H9 (cell line): ENCODE measurements around the gene FAT1. TPM values are rescaled to one million over a fixed set of nuclear protein-coding genes. Genes with fewer than 3 reads are reported as not detected.

Experiments used
- DNase-seq: peaks from one replicate; pipeline ENCODE4 v3.0.0-alpha.2; 2017
- H2AFZ ChIP-seq: one replicate; pipeline ENCODE4 v1.6.1; 2013; ENCODE audit warnings: mild to moderate bottlenecking, low read length, control low read depth, moderate library complexity
- H2AK5ac ChIP-seq: 2 replicates; pipeline ENCODE4 v1.6.1; 2013; ENCODE audit warnings: low read length, control low read depth, mixed read lengths; ENCODE audit not compliant: insufficient read length
- H2BK120ac ChIP-seq: one replicate; pipeline ENCODE4 v1.6.1; 2013; ENCODE audit warnings: low read depth, mild to moderate bottlenecking, low read length, control low read depth, inconsistent platforms; ENCODE audit not compliant: poor library complexity, severe bottlenecking
- H2BK12ac ChIP-seq: 2 replicates; pipeline ENCODE4 v1.6.1; 2013; ENCODE audit warnings: low read length, control low read depth, mixed read lengths, low read depth; ENCODE audit not compliant: insufficient read length
- H2BK15ac ChIP-seq: 2 replicates; pipeline ENCODE4 v1.6.1; 2013; ENCODE audit warnings: low read depth, low read length, control low read depth
- H2BK20ac ChIP-seq: one replicate; pipeline ENCODE4 v1.6.1; 2013; ENCODE audit warnings: low read depth, mild to moderate bottlenecking, low read length, control low read depth, inconsistent platforms; ENCODE audit not compliant: poor library complexity, severe bottlenecking
- H2BK5ac ChIP-seq: 2 replicates; pipeline ENCODE4 v1.6.1; 2013; ENCODE audit warnings: low read length, control low read depth, mixed read lengths; ENCODE audit not compliant: insufficient read length
- H3K14ac ChIP-seq: 2 replicates; pipeline ENCODE4 v1.6.1; 2013; ENCODE audit warnings: low read length, control low read depth; ENCODE audit not compliant: insufficient read depth
- H3K18ac ChIP-seq: 2 replicates; pipeline ENCODE4 v1.6.1; 2013; ENCODE audit warnings: low read depth, mild to moderate bottlenecking, mixed read lengths, low read length, control low read depth; ENCODE audit not compliant: insufficient read length
- H3K23ac ChIP-seq: 2 replicates; pipeline ENCODE4 v1.6.1; 2013; ENCODE audit warnings: low read length, control low read depth, mixed read lengths, low read depth; ENCODE audit not compliant: insufficient read length
- H3K23me2 ChIP-seq: 2 replicates; pipeline ENCODE4 v1.6.1; 2013; ENCODE audit warnings: low read depth, mild to moderate bottlenecking, mixed read lengths, low read length, control low read depth; ENCODE audit not compliant: insufficient read length, poor library complexity, severe bottlenecking
- H3K27ac ChIP-seq: 2 replicates; pipeline ENCODE4 v1.5.1; 2013; ENCODE audit warnings: low read length, control low read depth, mixed read lengths, low read depth; ENCODE audit not compliant: insufficient read length
- H3K27me3 ChIP-seq: 2 replicates; pipeline ENCODE4 v1.6.1; 2013; ENCODE audit warnings: low read length, control low read depth, inconsistent platforms; ENCODE audit not compliant: insufficient read depth
- H3K4ac ChIP-seq: 2 replicates; pipeline ENCODE4 v1.6.1; 2013; ENCODE audit warnings: low read depth, mild to moderate bottlenecking, control low read depth, inconsistent platforms, low read length, moderate library complexity
- H3K4me1 ChIP-seq: 2 replicates; pipeline ENCODE4 v1.6.1; 2013; ENCODE audit warnings: low read length, control low read depth, inconsistent platforms; ENCODE audit not compliant: insufficient read depth
- H3K4me2 ChIP-seq: 2 replicates; pipeline ENCODE4 v1.6.1; 2013; ENCODE audit warnings: low read length, control low read depth, mixed read lengths; ENCODE audit not compliant: insufficient read length, insufficient read depth
- H3K56ac ChIP-seq: 2 replicates; pipeline ENCODE4 v1.6.1; 2013; ENCODE audit warnings: low read depth, mild to moderate bottlenecking, mixed read lengths, low read length, control low read depth; ENCODE audit not compliant: insufficient read length
- H3K79me1 ChIP-seq: 2 replicates; pipeline ENCODE4 v1.6.1; 2013; ENCODE audit warnings: low read depth, mild to moderate bottlenecking, moderate library complexity, low read length, control low read depth, inconsistent platforms; ENCODE audit not compliant: insufficient read depth, poor library complexity, severe bottlenecking
- H3K79me2 ChIP-seq: 2 replicates; pipeline ENCODE4 v1.6.1; 2013; ENCODE audit warnings: low read length, control low read depth, inconsistent platforms; ENCODE audit not compliant: insufficient read depth
- H3K9ac ChIP-seq: 2 replicates; pipeline ENCODE4 v1.6.1; 2013; ENCODE audit warnings: low read length, control low read depth, mixed read lengths; ENCODE audit not compliant: insufficient read length; ENCODE audit errors: extremely low read depth
- H3K9me3 ChIP-seq: one replicate; pipeline ENCODE4 v1.6.1; 2013; ENCODE audit warnings: low read depth, low read length, inconsistent platforms; ENCODE audit not compliant: control insufficient read depth
- H3T11ph ChIP-seq: one replicate; pipeline ENCODE4 v1.6.1; 2013; ENCODE audit warnings: mild to moderate bottlenecking, low read length, control low read depth, inconsistent platforms
- H4K20me1 ChIP-seq: one replicate; pipeline ENCODE4 v1.6.1; 2013; ENCODE audit not compliant: control insufficient read depth, insufficient read length, insufficient read depth
- H4K5ac ChIP-seq: 2 replicates; pipeline ENCODE4 v1.6.1; 2013; ENCODE audit warnings: low read depth, mild to moderate bottlenecking, mixed read lengths, low read length, control low read depth; ENCODE audit not compliant: insufficient read length
- H4K8ac ChIP-seq: replicated peaks from 2 replicates; pipeline ENCODE4 v1.6.1; 2013; ENCODE audit warnings: low read length, control low read depth, mixed read lengths, low read depth; ENCODE audit not compliant: insufficient read length
- H4K91ac ChIP-seq: 2 replicates; pipeline ENCODE4 v1.6.1; 2013; ENCODE audit warnings: low read depth, mild to moderate bottlenecking, moderate library complexity, mixed read lengths, low read length, control low read depth; ENCODE audit not compliant: insufficient read length
- H3K27ac Mint-ChIP-seq, 3 experiments: 2 replicates in 2 of 3; 3 replicates in 1 of 3; pipeline ENCODE4 v1.8.0; 2020 to 2021; ENCODE audit warnings: mixed read lengths in 3 of 3, mild to moderate bottlenecking in 1 of 3, moderate library complexity in 1 of 3
- H3K27me3 Mint-ChIP-seq: 2 replicates; pipeline ENCODE4 v1.8.0; 2021; ENCODE audit warnings: low read depth, mild to moderate bottlenecking, moderate library complexity, mixed read lengths
- H3K36me3 Mint-ChIP-seq, 3 experiments: 2 replicates in 2 of 3; 3 replicates in 1 of 3; pipeline ENCODE4 v1.8.0; 2020 to 2021; ENCODE audit warnings: low read depth in 3 of 3, mixed read lengths in 3 of 3; ENCODE audit not compliant: insufficient read depth in 1 of 3
- H3K4me1 Mint-ChIP-seq, 2 experiments: 2 replicates each; pipeline ENCODE4 v1.8.0; 2020; ENCODE audit warnings: mixed read lengths in 2 of 2
- H3K4me3 Mint-ChIP-seq, 2 experiments: 2 replicates in 1 of 2; 3 replicates in 1 of 2; pipeline ENCODE4 v1.8.0; 2020 to 2021; ENCODE audit warnings: mild to moderate bottlenecking in 2 of 2, mixed read lengths in 2 of 2, moderate library complexity in 1 of 2
- H3K9me3 Mint-ChIP-seq, 2 experiments: 2 replicates in 1 of 2; 3 replicates in 1 of 2; pipeline ENCODE4 v1.8.0; 2020; ENCODE audit warnings: mild to moderate bottlenecking in 2 of 2, mixed read lengths in 2 of 2, moderate library complexity in 1 of 2
- WGBS: extraction: QIAGEN DNeasy Blood & Tissue Kit; methylation state at CpG from one replicate; pipeline ENCODE4 v1.1.7; 2013; ENCODE audit warnings: missing lambda C conversion rate, low lambda C conversion rate, mixed read lengths; ENCODE audit not compliant: insufficient read length; ENCODE audit errors: extremely low coverage; 5-methylcytosine and 5-hydroxymethylcytosine counted together
- total RNA-seq: library from RNA; stranded (reverse); gene quantifications from 2 replicates; pipeline ENCODE4 v1.2.1, GENCODE V29; 2021
- TF ChIP-seq, protein P1 (sequence below): fragments of 200-600 bp; sonication (generic); conservative IDR thresholded peaks from 3 replicates; pipeline ENCODE4 v1.8.0; 2021; ENCODE audit warnings: antibody characterized with exemption, mild to moderate bottlenecking

The FAT1 gene
- total RNA-seq, 1 experiment from 2014 or later, result 173 TPM

DNA sequence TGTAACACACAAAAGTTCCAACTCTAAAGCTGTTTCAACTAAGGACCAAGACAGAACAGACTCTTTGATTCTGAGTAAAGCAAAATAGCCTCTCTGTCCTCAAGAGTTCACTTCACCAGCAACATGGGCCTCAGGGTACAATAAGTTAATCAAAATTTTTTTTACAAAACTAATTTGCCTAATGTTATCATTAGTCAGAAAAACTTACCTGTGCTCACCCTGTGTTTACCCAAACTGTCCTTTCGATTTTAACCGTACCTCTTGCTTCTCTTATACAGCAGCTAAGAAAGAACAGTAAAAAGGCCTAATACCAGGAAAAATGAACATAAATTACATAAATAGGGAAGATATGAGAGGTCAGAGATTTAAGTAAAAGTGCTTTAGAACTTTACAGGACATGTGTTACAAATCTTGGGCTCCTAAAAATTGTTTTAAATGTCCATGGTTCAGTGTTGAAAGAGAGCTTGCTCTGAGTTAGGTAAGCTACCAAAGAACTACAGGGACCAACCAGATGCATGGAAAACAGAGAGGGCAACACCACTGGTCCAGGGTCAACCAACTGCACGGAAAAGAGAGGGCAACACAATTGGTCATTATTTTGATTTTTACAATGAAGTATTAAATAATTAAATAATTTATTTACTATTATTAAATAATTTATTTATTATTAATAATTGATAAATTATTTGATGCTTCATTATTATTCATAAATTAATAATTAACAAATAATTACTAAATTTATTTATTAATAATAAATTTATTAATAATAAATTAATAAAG, 73.1 kb downstream of the FAT1 start:
- H3K9ac ChIP-seq, result no peak overlapping the region
- H2BK120ac ChIP-seq, result no peak overlapping the region
- H3K4me1 ChIP-seq, result peaks cover 14% of the 10 kb centered on the region; the same call in 1 of the 2 replicates
- no peak overlapping the region for H3K18ac ChIP-seq
- H2BK12ac ChIP-seq, result no peak overlapping the region
- no peak overlapping the region for H4K5ac ChIP-seq
- no peak overlapping the region for H2BK15ac ChIP-seq
- H2BK20ac ChIP-seq, result no peak overlapping the region
- no peak overlapping the region for H3K14ac ChIP-seq
- H3K4ac ChIP-seq, result no peak overlapping the region
- H2AK5ac ChIP-seq, result no peak overlapping the region
- no peaks in the 10 kb centered on the region for H3K9me3 ChIP-seq
- H2AFZ ChIP-seq, result no peak overlapping the region
- H3K56ac ChIP-seq, result no peak overlapping the region
- H4K8ac ChIP-seq, result no peak overlapping the region
- H3K9me3 Mint-ChIP-seq, result no peaks in the 10 kb centered on the region
- H3T11ph ChIP-seq, result no peak overlapping the region
- H3K23ac ChIP-seq, result no peak overlapping the region
- no peak overlapping the region for H3K27ac ChIP-seq
- H3K23me2 ChIP-seq, result no peaks in the 10 kb centered on the region
- TF ChIP-seq, protein P1, sequence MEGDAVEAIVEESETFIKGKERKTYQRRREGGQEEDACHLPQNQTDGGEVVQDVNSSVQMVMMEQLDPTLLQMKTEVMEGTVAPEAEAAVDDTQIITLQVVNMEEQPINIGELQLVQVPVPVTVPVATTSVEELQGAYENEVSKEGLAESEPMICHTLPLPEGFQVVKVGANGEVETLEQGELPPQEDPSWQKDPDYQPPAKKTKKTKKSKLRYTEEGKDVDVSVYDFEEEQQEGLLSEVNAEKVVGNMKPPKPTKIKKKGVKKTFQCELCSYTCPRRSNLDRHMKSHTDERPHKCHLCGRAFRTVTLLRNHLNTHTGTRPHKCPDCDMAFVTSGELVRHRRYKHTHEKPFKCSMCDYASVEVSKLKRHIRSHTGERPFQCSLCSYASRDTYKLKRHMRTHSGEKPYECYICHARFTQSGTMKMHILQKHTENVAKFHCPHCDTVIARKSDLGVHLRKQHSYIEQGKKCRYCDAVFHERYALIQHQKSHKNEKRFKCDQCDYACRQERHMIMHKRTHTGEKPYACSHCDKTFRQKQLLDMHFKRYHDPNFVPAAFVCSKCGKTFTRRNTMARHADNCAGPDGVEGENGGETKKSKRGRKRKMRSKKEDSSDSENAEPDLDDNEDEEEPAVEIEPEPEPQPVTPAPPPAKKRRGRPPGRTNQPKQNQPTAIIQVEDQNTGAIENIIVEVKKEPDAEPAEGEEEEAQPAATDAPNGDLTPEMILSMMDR, result no peak
- H3K79me2 ChIP-seq, result no peaks in the 10 kb centered on the region
- no peaks in the 10 kb centered on the region for H3K79me1 ChIP-seq
- no peaks in the 10 kb centered on the region for H3K27me3 Mint-ChIP-seq
- H3K4me2 ChIP-seq, result no peak overlapping the region
- H3K27me3 ChIP-seq, result no peaks in the 10 kb centered on the region
- no CpG with 5 or more reads among the region's 3 CpGs for WGBS
- DNase-seq, result no peak
- H3K4me1 Mint-ChIP-seq, result peaks cover 52% of the 10 kb centered on the region in 2 experiments
- H4K20me1 ChIP-seq, result no peaks in the 10 kb centered on the region
- peaks cover 11 to 38% (median 25%) of the 10 kb centered on the region in 3 experiments; a peak in 6 of 7 replicates for H3K36me3 Mint-ChIP-seq
- no peak overlapping the region for H4K91ac ChIP-seq
- H2BK5ac ChIP-seq, result no peak overlapping the region
- H3K4me3 Mint-ChIP-seq, result no peak overlapping the region
- H3K27ac Mint-ChIP-seq, result 0 out of 7 replicates have a peak overlapping the region, but pooled peaks of 1 of the 3 experiments have one; percentile 45
